GM21737 (cell line): Measurements from ENCODE around the gene PLD1.

Experiments
- ATAC-seq: cut with Tn5 transposase; IDR thresholded peaks from one replicate; pipeline ENCODE4 v1.9.1; 2021; ENCODE audit warnings: mild to moderate bottlenecking, moderate library complexity; ENCODE audit not compliant: unreplicated experiment

The PLD1 gene

DNA sequence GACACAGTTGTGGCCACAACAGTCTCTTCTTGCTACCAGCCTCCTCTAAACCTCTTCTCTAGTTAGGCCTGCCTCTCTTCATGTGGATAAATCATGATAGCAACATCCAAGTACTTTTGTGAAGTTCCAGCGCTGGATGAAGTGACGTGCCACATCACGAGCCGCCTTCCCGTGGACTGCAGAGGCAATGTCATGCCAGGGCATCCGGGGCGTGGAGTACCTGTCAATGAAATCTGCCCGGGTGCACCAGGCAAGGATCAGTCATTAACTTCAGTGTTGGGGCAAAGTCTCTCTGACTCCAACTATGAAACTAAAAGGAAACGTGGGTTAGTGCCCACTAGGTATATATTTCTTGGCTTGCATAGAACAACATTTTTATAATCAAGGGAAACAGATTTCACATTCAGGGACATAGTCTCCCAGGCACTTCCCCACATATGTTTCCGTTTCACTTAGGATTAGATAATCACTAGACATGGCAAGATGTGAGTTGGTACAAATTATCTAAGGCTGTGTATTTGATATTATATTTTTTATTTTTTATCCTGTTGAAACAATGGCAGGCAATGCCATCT is 133.6 kb downstream of the PLD1 start:
- no peak for ATAC-seq

DNA sequence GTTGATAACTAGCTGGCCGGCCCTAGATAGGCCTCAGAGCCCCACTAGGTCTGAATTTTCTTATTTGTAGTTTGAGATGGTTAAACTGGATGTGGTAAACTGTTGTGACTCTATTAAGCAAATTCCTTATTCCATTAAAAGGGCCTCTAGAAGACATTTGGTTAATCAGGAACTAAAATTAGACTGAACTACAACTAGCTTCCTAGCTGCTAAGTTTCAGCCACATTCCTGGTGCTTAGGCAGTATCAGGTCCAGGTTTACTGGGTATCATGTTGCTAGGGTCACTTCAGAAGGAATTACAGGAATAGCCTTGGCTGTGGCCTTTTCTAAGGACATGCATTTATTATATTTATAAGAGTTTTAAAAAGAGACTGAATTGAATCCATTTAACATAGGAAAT is 136.3 kb downstream of the PLD1 start:
- no peak for ATAC-seq

DNA sequence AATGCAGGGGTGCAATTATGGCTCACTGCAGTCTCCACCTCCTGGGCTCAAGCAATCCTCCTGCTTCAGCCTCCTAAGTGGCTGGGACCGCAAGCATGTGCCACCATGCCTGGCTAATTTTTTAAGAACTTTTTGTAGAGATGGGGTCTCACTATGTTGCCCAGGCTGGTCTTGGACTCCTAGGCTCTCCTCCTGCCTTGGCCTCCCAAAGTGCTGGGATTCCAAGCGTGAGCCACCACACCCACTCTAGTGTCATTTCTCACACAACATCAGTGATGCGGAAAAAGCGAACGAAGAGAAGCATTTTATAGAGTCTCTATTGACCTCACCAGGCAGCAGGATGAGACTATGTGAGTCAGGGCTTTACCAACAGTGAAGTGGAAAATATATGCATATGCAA is 137.7 kb downstream of the PLD1 start:
- no peak for ATAC-seq

DNA sequence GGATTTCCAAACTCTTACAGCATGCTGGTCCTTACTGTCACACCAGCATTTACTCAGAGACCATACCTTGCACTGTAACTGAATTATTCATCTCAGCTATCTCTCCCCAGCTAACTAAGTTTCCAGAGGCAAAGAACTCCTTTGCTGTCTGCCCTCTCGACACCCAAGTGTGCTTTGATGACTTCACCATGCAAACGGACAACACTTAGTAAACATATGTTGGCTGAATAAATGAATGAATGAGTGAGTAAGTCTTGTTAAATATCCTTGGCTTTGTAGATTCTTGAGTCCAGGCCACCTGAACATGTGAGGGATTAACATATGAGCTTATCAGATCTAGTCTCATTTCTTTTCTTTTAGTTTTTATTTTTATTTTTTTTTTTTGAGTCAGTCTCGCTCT is 138.2 kb downstream of the PLD1 start:
- ATAC-seq = no peak

DNA sequence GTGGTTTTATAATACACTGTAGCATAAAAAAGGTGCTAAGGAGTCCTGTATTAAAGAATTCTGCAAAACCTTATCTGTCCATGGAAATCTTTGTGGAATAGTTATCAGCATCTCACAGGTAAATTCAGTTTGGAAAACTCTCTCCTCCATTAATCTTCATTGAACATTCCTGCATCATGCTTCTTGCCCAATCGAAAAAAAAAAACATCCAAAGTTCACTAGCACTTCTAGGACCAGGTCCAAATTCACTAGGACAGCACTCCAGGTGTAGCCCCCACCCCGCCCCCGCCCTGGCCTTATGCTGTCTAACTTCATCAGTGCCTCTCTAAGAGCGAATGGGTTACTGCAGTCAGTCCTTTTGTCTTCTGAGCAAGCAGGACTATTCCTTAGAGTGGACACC is 138.6 kb downstream of the PLD1 start:
- ATAC-seq = no peak

DNA sequence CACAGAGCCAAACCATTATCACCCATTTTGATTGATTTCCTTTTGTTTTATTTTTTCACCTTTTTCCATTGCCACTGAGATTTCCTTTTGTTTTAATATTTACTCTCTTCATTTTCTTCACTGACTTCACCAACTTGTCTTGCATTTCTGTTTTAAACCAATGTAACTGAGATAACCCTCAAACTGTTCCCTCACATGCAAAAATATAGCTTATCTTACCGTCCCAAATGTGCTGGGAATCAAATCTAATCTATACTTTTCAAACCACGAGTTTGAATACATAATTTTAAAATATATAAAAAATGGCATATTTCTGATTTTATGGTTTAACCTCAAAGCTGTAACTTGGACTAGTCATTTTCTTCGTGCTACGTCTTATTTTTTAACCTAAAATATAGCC is 143.8 kb downstream of the PLD1 start:
- ATAC-seq = no peak

DNA sequence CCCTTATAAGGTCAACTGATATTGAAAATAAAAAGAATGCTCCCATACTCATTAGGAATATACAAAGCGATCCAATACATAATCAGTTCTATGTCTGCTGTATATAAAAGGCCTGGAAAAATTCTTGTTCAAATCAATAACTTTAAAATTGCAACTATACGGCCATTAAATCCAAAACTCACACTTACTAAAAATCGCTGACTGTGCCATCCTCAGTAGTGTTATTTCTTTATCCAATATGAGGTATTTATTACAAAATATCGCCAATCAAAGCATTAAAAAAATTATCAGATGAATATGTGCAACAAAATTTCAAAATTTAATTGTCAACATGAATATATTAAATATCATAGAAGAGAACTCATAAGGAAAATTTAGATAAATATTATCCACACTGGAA is 146.5 kb downstream of the PLD1 start:
- no peak for ATAC-seq

DNA sequence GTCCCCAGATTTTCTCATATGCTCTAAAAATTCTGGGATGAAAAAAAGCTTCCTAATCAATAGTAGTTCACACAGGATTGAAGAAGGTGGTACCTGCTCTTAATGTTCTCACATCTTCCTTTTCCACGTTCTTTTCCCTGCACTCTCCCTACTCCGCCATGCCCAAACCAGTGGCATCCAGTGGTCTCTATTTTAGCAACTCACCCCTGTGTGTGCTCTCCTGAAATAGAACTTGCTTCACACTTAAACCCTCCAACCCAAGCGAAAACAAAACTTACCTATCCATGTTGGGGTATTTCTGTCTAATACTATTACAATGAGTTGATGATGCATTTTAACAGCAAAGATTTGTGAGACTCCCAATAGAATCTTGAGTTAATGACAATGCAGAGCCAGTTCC is 148.8 kb downstream of the PLD1 start:
- no peak for ATAC-seq

DNA sequence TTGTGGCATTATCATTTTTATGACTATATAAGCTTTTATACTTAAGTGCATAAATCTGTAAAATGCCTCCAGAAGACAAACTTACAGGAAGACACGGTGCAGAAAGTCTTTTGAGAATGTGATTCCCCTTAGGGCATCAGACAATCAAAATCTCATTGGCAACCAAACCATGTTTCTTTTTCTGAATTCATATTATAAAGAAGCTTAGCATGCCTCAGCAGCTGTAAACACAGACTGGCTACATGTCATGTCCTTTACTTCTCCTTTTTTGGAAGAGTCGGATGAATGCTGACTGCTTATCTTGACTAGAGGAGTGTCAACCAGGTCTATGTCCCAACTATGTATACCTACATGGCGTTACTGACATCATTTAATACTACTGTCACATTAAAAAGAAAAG is 150.1 kb downstream of the PLD1 start:
- no peak for ATAC-seq

DNA sequence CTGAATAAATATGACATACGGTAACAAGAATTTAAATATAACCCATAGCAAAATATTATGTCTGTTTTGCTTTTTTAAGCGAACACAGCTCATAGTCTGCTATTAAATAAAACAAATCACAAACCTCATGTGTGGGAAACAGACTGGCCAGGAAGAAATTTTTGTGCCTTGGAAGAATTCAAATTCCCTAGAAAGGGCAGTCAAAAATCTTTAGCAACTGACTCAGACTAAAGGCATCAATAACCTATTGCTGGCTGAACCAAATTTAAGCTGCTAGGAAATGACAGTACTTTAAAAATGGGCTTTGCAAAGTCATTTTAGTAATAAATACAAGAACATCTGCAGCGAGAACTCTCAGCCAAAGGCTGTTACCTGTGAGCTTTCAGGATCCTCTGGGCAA is 151.4 kb downstream of the PLD1 start:
- no peak for ATAC-seq

DNA sequence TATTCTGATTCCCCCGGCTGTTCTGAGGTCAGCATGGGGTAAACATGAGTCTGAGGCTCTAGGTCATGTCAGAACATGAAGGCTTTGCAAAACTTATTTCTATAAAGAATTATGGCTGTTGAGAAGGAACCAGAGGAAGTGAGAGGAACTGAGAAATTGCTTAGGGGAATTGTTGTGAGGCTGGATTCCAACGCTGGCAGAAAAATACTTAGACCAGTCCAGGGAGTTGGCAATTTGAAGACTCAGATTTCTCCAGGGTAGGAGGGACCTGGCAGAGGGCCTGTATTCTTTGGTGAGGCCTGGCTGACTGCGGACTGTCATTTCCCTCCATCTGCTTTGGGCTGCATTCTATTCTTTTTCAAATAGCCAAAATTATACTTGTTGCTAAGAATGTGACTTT is 155.5 kb downstream of the PLD1 start:
- no peak for ATAC-seq

DNA sequence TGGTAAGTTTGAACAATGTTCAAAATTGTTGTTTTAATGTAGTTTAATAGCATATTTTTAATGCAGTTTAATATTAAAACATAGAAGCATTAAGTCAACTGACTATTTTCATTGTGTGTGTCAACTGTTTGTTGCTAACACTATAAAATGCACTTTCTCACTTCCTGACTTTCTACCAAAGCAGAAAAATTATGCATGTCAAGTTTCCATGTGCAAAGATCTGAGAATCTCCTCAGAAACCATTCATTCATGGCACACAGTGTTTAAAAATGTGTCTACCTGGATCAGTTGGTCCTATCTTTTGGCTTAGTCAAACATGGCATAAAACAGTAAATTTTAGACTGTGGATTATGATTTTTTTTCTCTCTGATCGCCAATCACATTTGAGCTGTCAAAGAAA is 156.0 kb downstream of the PLD1 start:
- ATAC-seq = no peak

DNA sequence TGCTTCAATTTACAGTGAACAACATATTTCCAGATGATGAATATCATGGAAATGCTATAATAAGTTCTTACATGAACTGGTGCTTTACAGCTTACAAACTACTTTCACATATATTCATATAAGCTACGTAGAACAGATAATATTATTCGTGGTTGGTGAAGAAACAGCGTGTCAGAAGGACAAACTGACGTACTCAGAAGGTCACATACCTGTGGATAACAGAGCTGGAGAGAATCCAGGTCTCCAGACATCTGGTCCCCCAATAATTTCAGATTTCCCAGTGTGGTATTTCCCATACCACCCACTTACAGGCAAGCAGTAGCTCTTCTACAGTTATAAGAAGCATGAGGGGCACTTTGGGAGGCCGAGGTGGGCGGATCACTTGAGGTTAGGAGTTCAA is 156.6 kb downstream of the PLD1 start:
- no peak for ATAC-seq

DNA sequence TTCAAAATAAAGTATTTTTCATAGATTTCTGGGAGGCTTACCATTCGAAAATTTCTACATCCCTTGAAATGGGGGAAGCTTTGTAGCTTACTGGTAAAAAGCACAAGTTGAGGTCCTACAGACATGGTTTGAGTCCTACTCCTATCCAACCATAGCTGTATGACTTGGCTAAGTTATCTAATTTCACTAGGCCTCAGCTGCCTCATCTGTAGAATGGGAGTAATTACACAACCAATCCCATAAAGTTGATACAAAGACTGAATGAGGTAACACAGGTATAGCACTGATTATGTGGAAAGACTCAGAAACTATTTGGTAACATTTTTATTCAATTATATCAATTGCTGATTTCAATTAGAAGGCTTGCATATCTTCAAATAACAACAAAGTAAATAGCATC is 157.4 kb downstream of the PLD1 start:
- ATAC-seq = no peak

DNA sequence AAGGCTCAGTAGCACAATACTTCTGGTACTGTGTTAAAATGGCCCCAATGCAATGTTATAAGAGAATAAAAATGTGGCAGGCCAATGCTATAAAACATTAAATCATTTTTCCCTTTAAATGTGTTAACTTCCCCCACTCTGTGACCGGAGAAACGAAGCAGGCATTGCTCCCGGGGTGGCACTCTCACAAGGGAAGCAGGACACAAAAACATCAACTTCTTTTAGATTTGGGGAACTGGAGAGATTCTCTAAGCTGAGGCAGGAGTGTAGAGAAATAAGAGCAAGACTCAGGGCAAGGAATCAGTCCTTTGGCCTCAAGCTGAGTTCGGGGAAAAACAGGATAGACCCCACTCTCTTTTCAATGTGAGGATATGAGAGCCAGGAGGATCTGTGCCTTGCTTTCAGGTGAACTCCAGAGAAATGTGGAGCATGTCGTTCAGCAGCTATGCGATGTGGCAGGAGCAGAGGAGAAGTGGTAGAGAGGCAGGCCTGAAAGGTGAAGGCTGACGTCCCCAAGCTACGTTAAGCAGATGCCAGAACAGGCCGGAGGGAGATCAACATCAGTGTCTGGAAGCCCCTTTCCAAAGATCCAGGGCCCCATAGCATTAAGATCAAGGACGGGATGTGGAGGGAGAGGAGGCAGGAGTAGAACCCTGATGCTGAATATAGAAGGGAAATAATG is 160.2 kb downstream of the PLD1 start:
- ATAC-seq = no peak

DNA sequence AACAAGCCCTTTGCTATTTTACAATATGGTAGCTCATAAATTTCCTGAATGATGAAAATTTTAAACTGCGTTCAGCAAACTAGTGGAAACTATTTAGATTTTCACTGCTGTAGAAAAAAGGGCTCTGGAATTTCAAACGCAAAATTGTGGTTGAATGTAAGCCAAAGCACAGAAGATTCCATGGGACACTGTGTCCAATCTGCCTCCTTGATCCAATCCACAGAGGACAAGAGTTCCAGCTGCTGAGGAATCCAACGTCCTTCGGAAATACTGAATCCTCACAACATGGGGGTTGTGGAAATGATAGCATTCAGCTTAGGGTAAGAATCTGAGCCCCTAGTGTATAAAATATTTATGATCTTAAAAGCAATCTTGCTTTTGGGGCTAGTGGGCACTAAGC is 161.0 kb downstream of the PLD1 start:
- no peak for ATAC-seq

DNA sequence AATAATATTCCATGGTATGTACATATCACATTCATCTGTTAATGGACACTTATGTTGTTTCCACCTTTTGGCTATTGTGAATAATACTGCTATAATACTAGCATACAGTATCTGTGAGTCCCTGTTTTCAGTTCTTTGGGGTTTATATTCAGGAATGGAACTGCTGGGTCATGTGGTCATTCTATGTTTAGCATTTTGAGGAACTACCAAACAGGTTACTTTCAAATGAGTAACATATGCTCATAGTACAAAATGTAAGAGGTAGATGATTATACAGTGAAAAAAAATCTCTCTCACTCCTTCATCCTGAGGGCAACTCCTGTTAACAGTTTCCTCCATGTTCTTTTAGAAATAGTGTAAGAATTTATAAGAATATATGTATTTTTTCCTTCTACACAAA is 162.2 kb downstream of the PLD1 start:
- no peak for ATAC-seq

DNA sequence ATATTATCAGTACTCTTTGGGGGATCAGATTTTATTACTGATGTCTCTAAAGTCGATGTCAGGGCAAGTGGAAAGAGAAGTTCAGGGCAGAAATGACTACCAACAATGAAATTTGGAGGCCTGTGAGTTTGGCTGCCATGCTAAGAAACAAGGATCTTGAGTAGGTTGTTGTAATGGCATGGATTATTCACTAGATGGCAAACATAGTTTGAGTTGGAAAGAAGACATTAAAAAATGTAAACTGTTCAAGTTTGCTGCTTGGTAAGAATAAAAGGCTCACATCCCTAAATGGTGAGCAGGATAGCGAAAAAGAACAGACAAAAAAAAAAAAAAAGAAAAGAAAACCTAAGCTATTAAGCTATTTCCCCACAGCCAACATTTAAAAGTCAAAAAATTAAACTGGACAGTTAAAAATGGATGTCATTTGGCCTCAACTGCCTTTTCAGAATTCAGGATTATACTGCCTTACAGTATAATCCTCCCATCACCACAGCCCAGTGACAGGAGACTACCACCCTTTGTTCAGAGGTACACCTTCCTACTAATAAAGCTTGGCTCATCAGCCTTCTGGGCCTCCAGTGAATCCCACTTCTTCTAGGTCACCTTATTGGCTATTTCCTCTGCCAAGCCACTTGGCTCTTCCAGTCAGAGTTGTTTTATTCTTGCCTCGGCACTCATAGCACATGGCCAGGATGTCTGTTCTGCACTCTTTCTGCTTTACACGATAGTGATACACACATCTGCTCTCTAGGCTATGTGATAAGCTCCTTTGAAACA is 163.7 kb downstream of the PLD1 start:
- no peak for ATAC-seq

DNA sequence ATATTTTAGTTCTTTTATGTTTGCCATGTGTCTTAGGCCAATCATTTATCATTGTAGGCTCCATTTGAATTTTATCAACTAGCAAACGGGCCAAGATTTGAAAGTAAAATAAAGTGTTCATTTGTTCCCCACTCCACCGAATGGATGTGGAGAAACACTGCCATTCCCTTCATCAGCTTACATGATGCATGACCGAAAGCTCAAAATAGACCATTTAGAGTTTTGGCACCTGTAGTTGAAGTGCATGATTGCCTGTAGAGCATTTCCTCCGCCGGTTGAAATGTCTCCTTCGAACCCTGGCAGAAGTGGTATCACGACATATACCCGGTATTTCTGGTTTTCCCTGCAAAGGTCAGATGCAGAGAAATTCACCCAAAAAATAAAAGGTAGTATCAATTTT is 165.6 kb downstream of the PLD1 start:
- ATAC-seq = no peak

DNA sequence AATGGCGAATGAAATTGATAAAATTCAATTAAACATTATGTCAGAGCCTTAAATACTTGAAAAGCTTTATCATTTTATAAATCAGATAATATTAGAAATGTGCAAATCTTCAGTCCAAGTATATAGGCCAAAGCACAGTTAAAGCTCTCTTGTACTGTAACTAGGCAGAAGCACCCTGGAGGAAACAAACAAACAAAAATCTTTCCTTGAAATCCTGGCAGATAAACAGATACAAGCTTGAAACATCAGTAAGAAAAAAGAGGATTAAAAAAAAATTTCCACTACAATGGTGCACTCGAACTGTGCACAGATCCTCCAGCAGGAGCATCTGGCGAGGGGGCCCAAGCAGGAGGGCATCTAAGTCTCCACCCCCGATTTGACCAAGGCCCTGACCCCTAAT is 166.6 kb downstream of the PLD1 start:
- no peak for ATAC-seq

DNA sequence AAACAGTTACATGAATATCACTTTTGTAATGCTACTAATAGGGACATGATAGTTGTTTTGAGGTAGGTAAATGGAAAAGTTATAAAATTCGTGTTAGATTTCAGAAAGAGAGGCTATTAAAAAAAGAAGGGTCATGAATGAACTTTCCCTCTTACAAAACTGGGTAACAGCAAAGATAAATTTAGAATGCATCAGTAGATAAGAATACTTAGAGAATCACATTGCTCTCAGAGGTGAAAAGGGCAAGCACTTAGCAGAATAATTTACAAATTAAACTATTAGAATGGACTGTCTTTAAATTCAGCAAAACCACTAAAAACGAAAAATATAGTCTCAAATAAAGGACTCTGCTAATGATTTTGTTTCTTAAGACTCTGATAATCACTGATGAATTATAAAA is 167.2 kb downstream of the PLD1 start:
- ATAC-seq = no peak
